Stimulated activated CD4-positive, alpha-beta T cell treated with anti-CD3 and anti-CD28 coated beads, Interleukin-15, amount 100 ng/mL, for 24 hours (primary cell): Measurements from ENCODE around the gene SLC23A1.
"Not testable (repeated sequence)": the region's sequence is repeated elsewhere in the genome, so short reads cannot be mapped to it uniquely, and the experiment has no call there.

Experiments
- DNase-seq: peaks from one replicate; pipeline ENCODE4 v3.0.0-alpha.2; 2020

SLC23A1 gene

GRCh38 chr5:139389701-139390638 lies 6.9 kb upstream of the SLC23A1 start, which contains the start of gene MZB1:
MZB1 (minus strand) TSS chr5:139389913; CDS start chr5:139389856, 57 bp downstream.
- peak; percentile 68 for DNase-seq

- no peak for DNase-seq
Observed at GRCh38 chr5:139388198-139388821, 5.2 kb upstream of the SLC23A1 start.

GRCh38 chr5:139387611-139388197 lies 4.6 kb upstream of the SLC23A1 start:
- DNase-seq, result no peak

GRCh38 chr5:139386956-139387355 lies 3.9 kb upstream of the SLC23A1 start:
- DNase-seq, result not testable (repeated sequence)

GRCh38 chr5:139386050-139386438 lies 2.9 kb upstream of the SLC23A1 start:
- DNase-seq, result no peak

- peak; percentile 40 for DNase-seq
Observed at GRCh38 chr5:139385061-139386049, 2.3 kb upstream of the SLC23A1 start.

GRCh38 chr5:139384591-139385051 lies 1.5 kb upstream of the SLC23A1 start:
- no peak for DNase-seq

GRCh38 chr5:139383993-139384590 lies 995 bp upstream of the SLC23A1 start:
- no peak for DNase-seq

- no peak for DNase-seq
Observed at GRCh38 chr5:139382807-139383206, 290 bp downstream of the SLC23A1 start.

GRCh38 chr5:139381837-139382761 lies 998 bp downstream of the SLC23A1 start:
- no peak for DNase-seq

- DNase-seq, result no peak
Observed at GRCh38 chr5:139379626-139380449, 3.3 kb downstream of the SLC23A1 start.

GRCh38 chr5:139378941-139379361 lies 4.1 kb downstream of the SLC23A1 start:
- no peak for DNase-seq

GRCh38 chr5:139378101-139378825 lies 4.8 kb downstream of the SLC23A1 start:
- no peak for DNase-seq

GRCh38 chr5:139377226-139377625 lies 5.9 kb downstream of the SLC23A1 start:
- DNase-seq, result no peak

GRCh38 chr5:139376364-139376763 lies 6.7 kb downstream of the SLC23A1 start:
- DNase-seq, result no peak

- DNase-seq, result no peak
Observed at GRCh38 chr5:139374909-139375308, 8.2 kb downstream of the SLC23A1 start.

GRCh38 chr5:139371482-139372435 lies 11.3 kb downstream of the SLC23A1 start:
- no peak for DNase-seq

- no peak for DNase-seq
Observed at GRCh38 chr5:139369181-139369580, 13.9 kb downstream of the SLC23A1 start.
